Activated naive CD4-positive, alpha-beta T cell treated with anti-CD3 and anti-CD28 coated beads for 36 hours (primary cell): ENCODE results near the gene GUCY2D. TPM values are rescaled to one million over a fixed set of nuclear protein-coding genes. Genes with fewer than 3 reads are reported as not detected.

Experiments
- CTCF ChIA-PET: fragments of 350-600 bp; sonication (Branson Sonifier 250); formaldehyde crosslinking; loops from one replicate; lab custom pipeline; 2021; ENCODE audit warnings: antibody characterized with exemption; lab: Charles Lee
- DNase-seq: peaks from one replicate; pipeline ENCODE4 v3.0.0-alpha.2; 2020
- H3K27ac Mint-ChIP-seq: one replicate; pipeline ENCODE4 v1.8.0; 2021; ENCODE audit warnings: mild to moderate bottlenecking, mixed read lengths
- H3K27me3 Mint-ChIP-seq: one replicate; pipeline ENCODE4 v1.8.0; 2021; ENCODE audit warnings: low read depth, mixed read lengths
- H3K36me3 Mint-ChIP-seq: one replicate; pipeline ENCODE4 v1.8.0; 2021; ENCODE audit warnings: low read depth, mixed read lengths
- H3K4me1 Mint-ChIP-seq: one replicate; pipeline ENCODE4 v1.8.0; 2021; ENCODE audit warnings: low read depth, mixed read lengths
- H3K4me3 Mint-ChIP-seq: one replicate; pipeline ENCODE4 v1.8.0; 2021; ENCODE audit warnings: mild to moderate bottlenecking, moderate library complexity, mixed read lengths
- H3K9me3 Mint-ChIP-seq: one replicate; pipeline ENCODE4 v1.8.0; 2021; ENCODE audit warnings: mixed read lengths
- intact Hi-C: fragments of 100-400 bp; cut with micrococcal nuclease; formaldehyde crosslinking; loops from one replicate; pipeline ENCODE4 v1.15.1; 2023
- total RNA-seq, 2 experiments: library from RNA; stranded (reverse); gene quantifications; one replicate each; pipeline ENCODE4 v1.2.3, GENCODE V29; 2021

The GUCY2D gene
- total RNA-seq, 2 experiments from 2014 or later, result not detected

DNA sequence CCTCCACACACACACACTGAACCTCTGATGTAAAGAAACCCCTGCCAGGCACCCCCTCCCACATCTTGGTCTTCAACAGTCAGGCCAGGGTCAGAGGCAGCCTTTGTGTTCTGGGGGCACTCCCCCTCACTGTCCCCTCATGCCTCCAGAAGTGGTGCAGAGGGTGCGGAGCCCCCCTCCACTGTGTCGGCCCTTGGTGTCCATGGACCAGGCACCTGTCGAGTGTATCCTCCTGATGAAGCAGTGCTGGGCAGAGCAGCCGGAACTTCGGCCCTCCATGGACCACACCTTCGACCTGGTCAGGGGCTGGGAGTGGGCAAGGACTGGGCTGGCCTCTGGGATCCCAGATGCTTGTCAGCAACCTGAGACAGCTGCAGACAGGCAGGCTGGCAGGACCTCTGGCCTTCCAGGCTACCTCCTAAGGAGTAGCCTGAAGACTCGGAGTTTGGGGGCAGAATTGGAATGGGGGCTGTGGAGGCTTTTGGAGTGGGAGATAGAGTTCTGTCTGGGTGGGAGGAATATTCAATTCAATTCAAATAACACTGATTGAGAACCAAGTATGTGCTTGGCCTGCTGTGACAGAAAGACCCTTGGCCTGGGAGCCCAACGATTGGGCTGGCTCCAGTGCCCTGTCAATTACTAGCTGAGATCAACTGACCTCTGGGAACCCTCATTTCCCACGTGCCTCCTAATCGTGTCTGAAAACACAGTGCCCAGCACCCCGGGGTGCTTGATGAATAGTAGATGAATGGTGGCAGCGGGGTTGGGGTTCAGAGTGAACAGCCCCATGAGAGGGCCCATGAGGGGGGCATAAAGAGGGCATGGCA, 11.5 kb downstream of the GUCY2D start:
- Mint-ChIP-seq H3K27ac (no peak overlapping the region), H3K4me3 (no peak overlapping the region), H3K4me1 (peaks cover 4% of the 10 kb centered on the region), H3K36me3 (no peaks in the 10 kb centered on the region), H3K9me3 (no peaks in the 10 kb centered on the region), H3K27me3 (peaks cover 2% of the 10 kb centered on the region)
- CTCF ChIA-PET, result interaction anchor here (0.6 kb wide), 1 partner anchor 48 kb away, joined by 3 read pairs; no protein-coding TSS in a partner anchor
- intact Hi-C loops, result no loop called here
- DNase-seq, result no peak

DNA sequence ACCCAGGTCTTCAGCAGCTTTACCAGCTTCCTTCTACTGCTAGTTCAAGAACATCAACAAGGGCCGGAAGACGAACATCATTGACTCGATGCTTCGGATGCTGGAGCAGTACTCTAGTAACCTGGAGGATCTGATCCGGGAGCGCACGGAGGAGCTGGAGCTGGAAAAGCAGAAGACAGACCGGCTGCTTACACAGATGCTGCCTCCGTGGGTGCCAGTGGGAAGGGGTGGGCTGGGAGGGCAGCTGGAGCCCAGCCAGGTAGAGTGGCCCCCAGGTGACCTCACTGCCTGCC, 12.1 kb downstream of the GUCY2D start:
- no peak overlapping the region for H3K27ac Mint-ChIP-seq
- no peaks in the 10 kb centered on the region for H3K36me3 Mint-ChIP-seq
- peaks cover 2% of the 10 kb centered on the region for H3K27me3 Mint-ChIP-seq
- H3K4me1 Mint-ChIP-seq, result peaks cover 4% of the 10 kb centered on the region
- intact Hi-C loops, result no loop called here
- CTCF ChIA-PET, result no interaction called here
- no peak for DNase-seq
- no peaks in the 10 kb centered on the region for H3K9me3 Mint-ChIP-seq
- H3K4me3 Mint-ChIP-seq, result no peak overlapping the region

- CTCF ChIA-PET, result interaction anchor here (1.0 to 4.2 kb wide), 5 partner anchors 25 to 63 kb away, joined by 3 to 29 read pairs (median 4); no protein-coding TSS in a partner anchor
- intact Hi-C loops, result no loop called here
- Mint-ChIP-seq H3K4me1 (peaks cover 4% of the 10 kb centered on the region), H3K36me3 (no peaks in the 10 kb centered on the region), H3K27ac (no peak overlapping the region), H3K9me3 (no peaks in the 10 kb centered on the region), H3K27me3 (peaks cover 6% of the 10 kb centered on the region), H3K4me3 (no peak overlapping the region)
- DNase-seq, result no peak
Measured at GRCh38 chr17:8015236-8015956, 13.0 kb downstream of the GUCY2D start.

- Mint-ChIP-seq H3K27ac (no peak overlapping the region), H3K36me3 (no peaks in the 10 kb centered on the region), H3K4me3 (peak overlapping the region; percentile 61), H3K4me1 (peaks cover 4% of the 10 kb centered on the region), H3K9me3 (no peaks in the 10 kb centered on the region), H3K27me3 (peaks cover 6% of the 10 kb centered on the region)
- peak; percentile 29 for DNase-seq
- CTCF ChIA-PET, result interaction anchor here (0.6 to 4.2 kb wide), 9 partner anchors 26 to 156 kb away, joined by 3 to 29 read pairs (median 4); no protein-coding TSS in a partner anchor
- intact Hi-C loops, result loop anchor here (1.0 kb wide), 2 partner anchors 25 to 41 kb away; no protein-coding TSS in a partner anchor
Measured at GRCh38 chr17:8015957-8016631, 13.7 kb downstream of the GUCY2D start.

DNA sequence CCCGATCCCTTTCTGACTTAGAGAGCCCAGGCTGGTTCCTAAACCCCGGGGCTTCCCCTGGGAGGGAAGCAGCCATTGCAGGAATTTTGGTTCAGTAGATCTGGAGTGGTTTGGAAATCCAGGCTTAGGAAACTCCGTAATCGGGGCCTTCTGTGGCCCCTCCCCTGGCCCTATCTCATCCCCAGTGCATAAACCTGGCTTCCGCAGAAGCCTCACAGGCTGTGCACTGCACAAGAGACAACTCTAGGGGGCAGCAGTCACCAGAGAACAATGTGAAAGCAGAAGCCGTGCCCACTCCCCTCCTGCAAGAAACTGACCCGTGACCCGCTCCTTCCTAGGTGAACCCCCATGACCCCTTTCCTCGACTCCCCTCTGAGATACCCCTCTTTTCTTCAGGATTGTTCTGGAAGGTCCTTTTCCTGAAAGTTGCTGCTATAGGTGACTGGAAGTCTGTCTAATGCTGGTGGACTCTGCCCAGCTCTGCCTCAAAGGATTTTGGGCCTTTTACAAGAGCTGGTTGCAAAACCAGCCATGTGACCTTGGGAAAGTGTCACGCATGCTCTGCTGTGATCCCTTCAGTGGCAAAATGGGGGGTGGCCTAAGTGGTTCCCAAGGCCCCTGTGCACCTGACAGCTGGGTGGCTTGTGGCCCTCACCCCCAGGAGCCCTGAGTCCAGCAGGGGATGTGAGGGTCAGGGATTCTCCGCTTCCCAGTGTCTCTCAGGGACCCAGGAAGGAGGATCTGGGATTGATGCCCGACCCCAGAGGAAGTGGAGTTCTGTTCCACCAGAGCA, 14.4 kb downstream of the GUCY2D start:
- H3K4me3 Mint-ChIP-seq, result peak overlapping the region; percentile 61
- no peaks in the 10 kb centered on the region for H3K36me3 Mint-ChIP-seq
- CTCF ChIA-PET, result interaction anchor here (0.7 to 4.2 kb wide), 13 partner anchors 12 to 470 kb away, joined by 3 to 29 read pairs (median 6); partner anchors contain the start of gene GUCY2D
- intact Hi-C loops, result loop anchor here (1.0 kb wide), 2 partner anchors 24 to 40 kb away; no protein-coding TSS in a partner anchor
- no peak overlapping the region for H3K27ac Mint-ChIP-seq
- no peaks in the 10 kb centered on the region for H3K9me3 Mint-ChIP-seq
- peaks cover 4% of the 10 kb centered on the region for H3K4me1 Mint-ChIP-seq
- peak; percentile 80 for DNase-seq
- peaks cover 6% of the 10 kb centered on the region for H3K27me3 Mint-ChIP-seq

- CTCF ChIA-PET, result interaction anchor here (2.0 to 4.2 kb wide), 3 partner anchors 23 to 39 kb away, joined by 9 to 29 read pairs (median 10); no protein-coding TSS in a partner anchor
- intact Hi-C loops, result no loop called here
- Mint-ChIP-seq H3K4me1 (peaks cover 4% of the 10 kb centered on the region), H3K27ac (no peak overlapping the region), H3K4me3 (no peak overlapping the region), H3K27me3 (peaks cover 6% of the 10 kb centered on the region), H3K9me3 (no peaks in the 10 kb centered on the region), H3K36me3 (no peaks in the 10 kb centered on the region)
- no peak for DNase-seq
Measured at GRCh38 chr17:8018436-8018835, 16.0 kb downstream of the GUCY2D start.

DNA sequence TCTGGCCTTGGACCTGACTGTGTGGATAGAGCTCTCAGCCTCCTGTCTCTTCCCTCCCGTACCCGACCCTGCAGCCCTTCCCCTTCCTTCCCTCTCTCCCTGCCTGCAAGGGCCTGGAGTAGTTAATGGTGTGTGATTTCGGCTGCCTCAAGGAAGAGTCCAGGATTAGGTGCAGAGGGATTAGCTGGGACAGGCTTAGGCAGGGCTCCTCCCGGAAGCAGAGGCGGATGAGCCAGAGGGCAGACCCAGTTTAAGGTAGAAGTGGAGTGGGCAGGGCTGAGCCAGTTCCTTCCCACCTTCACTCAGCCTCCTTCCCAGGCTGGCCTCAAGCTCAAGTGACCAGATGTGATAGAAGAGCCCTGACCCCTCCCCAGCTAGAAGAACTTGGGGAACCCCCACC, 16.8 kb downstream of the GUCY2D start:
- Mint-ChIP-seq H3K4me1 (peaks cover 4% of the 10 kb centered on the region), H3K27me3 (peaks cover 6% of the 10 kb centered on the region), H3K36me3 (no peaks in the 10 kb centered on the region), H3K4me3 (no peak overlapping the region), H3K9me3 (no peaks in the 10 kb centered on the region), H3K27ac (no peak overlapping the region)
- CTCF ChIA-PET, result interaction anchor here (0.6 to 4.2 kb wide), 3 partner anchors 23 to 259 kb away, joined by 3 to 29 read pairs (median 9); no protein-coding TSS in a partner anchor
- intact Hi-C loops, result no loop called here
- DNase-seq, result no peak

GRCh38 chr17:8019665-8020650, 17.5 kb downstream of the GUCY2D start:
- CTCF ChIA-PET, result no interaction called here
- H3K27ac Mint-ChIP-seq, result no peak overlapping the region
- no peaks in the 10 kb centered on the region for H3K9me3 Mint-ChIP-seq
- no peaks in the 10 kb centered on the region for H3K36me3 Mint-ChIP-seq
- H3K4me3 Mint-ChIP-seq, result no peak overlapping the region
- intact Hi-C loops, result no loop called here
- H3K4me1 Mint-ChIP-seq, result peaks cover 4% of the 10 kb centered on the region
- H3K27me3 Mint-ChIP-seq, result peaks cover 6% of the 10 kb centered on the region
- no peak for DNase-seq

- Mint-ChIP-seq H3K4me3 (no peak overlapping the region), H3K27ac (no peak overlapping the region), H3K9me3 (no peaks in the 10 kb centered on the region), H3K27me3 (peaks cover 6% of the 10 kb centered on the region), H3K36me3 (no peaks in the 10 kb centered on the region), H3K4me1 (peaks cover 4% of the 10 kb centered on the region)
- intact Hi-C loops, result no loop called here
- CTCF ChIA-PET, result interaction anchor here (0.7 kb wide), 1 partner anchor 74 kb away, joined by 3 read pairs; no protein-coding TSS in a partner anchor
- DNase-seq, result no peak
Measured at GRCh38 chr17:8020776-8021564, 18.6 kb downstream of the GUCY2D start.
